NCI-H748 (cell line): ENCODE data around the gene PLSCR3.

Source experiments
- DNase-seq: peaks from one replicate; lab custom pipeline; 2025; ENCODE audit not compliant: unreplicated experiment; lab: John Stamatoyannopoulos, UW

PLSCR3 gene

DNA sequence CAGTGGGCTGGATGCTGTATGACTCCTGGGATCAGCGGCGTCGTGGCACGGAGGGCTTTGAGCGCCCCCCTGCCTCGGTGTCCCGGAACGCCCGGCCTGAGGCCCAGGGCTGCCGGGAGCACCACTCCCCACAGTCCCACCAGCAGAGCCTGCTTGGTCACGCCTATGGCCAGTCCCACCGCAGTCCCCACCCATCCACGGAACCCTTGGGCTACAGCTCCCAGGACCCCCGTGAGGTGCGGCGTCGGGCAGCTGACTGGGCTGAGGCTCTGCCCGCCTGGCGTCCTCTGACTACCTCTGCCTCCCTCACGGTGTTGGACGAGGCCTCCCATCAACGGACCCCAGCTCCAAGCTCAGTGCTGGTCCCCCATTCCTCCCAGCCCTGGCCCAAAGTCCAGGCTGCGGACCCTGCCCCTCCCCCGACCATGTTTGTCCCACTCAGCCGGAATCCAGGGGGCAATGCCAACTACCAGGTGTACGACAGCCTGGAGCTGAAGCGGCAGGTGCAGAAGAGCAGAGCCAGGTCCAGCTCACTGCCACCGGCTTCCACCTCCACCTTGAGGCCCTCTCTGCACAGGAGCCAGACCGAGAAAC, 32.7 kb upstream of the PLSCR3 start:
- DNase-seq: no peak

DNA sequence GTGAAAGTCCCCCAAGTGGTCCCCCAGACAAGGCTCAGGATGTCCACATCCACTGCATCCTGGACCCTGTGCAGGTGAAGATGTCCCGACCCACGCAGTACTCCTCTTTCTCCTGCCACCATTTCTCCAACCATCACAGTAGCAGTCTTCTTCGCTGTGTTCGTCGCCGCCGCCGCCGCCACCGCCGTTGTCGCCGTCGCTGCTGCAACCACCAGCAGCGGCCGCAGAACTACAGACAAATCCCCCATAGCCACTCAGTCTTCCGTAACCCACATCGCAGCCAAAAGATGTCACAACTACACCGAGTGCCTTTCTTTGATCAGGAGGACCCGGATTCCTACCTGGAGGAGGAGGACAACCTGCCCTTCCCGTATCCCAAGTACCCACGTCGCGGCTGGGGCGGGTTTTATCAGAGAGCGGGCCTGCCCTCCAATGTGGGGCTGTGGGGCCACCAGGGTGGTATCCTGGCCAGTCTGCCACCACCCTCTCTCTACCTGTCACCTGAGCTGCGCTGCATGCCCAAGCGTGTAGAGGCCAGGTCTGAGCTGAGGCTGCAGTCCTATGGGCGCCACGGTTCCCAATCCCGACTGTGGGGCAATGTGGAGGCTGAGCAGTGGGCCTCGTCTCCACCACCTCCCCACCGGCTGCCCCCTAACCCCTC, 32.0 kb upstream of the PLSCR3 start:
- no peak for DNase-seq

DNA sequence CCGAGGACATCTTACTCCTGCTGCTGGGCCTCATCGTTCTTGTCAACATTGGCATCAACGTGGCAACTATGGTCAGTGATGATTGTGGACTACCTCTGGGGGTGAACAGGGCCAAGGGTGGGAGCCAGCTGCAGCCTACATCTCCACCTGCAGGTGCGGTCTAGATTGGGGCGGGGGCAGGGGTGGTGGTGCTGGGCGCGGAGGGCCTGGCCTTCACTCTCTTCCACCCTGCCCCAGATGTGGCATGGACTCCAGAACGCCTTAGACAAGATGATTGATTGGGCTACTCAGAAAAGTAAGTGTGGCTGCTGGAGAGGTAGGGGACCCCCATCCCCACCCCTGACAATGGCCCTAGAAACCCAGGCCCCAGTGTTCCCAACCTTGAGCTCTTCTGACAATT, 31.4 kb upstream of the PLSCR3 start:
- DNase-seq: no peak

DNA sequence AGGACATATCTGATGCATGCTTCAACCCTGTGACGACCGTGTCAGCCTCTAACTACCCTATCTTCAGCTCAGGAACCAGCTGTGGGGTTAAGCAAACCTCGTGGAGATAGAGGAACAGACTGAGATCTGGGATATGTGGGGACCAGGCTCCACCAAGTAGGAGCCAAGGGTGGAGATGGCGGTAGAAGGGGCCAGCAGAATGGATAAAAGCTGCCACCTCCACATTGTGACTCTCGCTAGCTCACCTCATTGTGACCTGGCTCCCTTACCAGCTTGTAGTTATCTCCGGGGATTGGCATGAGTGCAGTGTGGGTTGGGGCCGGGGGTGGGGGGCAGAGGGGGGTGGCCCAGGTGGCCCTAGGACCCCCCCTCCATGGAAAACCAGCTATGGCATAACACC, 31.0 kb upstream of the PLSCR3 start, which contains the start of gene SPEM2:
Gene SPEM2 (plus strand): TSS at position 301 of the 400 bp plus-strand sequence. CDS start 73 bp downstream, at position 374.
- DNase-seq: no peak

DNA sequence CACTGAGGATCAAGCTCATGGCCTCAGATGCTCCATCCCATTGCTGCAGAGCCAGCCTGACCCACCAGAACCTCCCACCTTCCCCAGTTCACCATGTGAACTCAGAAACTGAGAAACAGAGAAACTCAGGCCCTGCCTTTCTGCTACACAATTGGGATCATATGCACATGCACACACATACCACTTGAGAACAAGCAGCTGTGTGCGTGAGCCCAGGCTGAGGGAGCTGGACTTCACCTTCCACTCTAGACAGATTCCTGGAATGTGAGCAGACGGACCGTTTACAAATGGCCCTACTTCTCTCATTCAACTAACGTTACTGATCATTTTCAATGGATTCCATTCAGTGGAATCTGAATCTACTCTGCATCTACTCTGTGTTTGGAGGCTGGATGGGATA, 29.4 kb upstream of the PLSCR3 start:
- no peak for DNase-seq

DNA sequence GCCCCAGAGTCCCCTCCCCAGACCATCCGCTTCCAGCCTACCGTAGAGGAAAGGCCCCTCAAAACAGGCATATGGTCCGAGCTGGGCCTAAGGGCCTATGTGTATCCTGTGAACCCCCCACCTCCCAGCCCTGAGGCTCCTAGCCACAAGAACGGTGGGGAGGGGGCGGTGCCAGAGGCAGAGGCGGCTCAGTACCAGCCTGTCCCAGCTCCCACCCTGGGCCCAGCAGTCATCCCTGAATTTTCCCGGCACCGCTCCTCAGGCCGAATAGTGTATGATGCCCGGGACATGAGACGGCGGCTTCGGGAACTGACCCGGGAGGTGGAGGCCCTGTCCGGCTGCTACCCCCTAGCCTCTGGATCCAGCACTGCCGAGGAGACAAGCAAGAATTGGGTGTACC, 26.9 kb upstream of the PLSCR3 start:
- no peak for DNase-seq

DNA sequence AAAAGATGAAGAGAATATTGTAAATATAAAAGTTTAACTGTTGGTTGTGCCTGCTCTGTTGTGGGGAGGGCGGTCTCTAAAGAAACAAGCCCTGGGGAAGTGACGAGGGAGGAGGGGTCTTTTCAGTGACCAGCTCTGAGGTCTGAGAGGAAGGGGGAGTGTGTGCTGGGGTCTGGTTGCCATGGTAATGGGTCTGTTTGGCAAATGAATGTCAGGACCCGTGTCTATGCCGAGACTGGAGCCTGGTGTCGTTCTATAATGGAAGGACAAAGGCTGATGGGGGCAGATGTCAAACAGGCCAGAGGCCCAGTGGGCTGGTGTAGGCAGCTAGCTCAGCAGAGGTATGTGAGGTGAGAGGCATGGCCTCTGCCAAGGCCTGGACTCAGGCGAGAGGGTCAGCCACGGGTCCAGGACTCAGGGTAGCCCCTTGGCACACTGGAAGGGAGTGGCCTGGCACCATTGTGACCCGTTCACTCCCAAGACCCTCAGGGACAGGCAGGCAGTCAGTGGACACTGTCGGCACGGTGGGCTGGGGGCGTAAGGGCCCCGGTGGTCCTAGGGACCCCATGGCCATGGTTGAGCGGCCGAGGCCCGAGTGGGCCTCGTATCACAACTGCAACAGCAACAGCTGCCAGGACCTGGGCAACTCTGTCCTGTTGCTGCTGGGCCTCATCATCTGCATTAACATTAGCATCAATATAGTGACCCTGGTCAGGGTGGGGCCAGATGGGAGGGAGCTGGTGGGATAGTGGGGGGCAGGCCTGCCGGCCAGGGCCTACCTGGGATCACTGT, 25.7 kb upstream of the PLSCR3 start, which contains the start of gene SPEM1:
Gene SPEM1 (plus strand): TSS at position 506 of the 792 bp plus-strand sequence. CDS start 61 bp downstream, at position 567.
- DNase-seq: no peak

DNA sequence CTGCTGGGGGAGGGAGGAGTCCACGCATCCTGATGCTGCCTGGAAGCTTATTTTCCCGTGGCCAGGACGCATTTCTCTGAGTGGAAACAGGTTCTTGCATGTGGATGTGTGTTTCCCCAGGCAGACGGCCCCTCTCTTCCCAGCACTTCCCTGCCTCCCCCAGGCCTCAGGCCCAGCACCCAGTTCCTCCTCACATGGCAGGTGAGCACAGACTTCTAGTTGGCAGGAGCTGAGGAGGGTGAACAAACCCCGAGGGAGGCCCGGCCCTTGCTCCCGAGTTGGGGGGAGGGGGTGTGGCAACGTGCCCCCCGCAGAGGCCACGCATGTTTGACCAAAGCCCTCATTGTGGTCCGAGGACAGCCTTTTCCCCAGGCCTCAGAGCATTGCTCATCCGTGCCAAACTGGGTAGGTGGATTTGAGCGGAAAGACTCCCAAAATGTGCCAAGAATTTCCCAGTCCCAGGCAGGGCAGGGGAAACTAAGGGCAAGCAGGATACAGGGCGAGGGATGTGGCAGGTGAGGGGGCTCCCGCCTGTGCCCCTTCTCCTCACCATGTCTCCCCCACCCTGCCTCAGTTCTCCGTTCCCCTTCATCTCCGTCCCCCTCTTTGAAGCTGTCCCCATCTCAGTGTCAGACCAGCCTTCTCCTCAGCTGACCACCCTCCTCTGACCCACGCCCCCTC, 24.3 kb upstream of the PLSCR3 start:
- no peak for DNase-seq

DNA sequence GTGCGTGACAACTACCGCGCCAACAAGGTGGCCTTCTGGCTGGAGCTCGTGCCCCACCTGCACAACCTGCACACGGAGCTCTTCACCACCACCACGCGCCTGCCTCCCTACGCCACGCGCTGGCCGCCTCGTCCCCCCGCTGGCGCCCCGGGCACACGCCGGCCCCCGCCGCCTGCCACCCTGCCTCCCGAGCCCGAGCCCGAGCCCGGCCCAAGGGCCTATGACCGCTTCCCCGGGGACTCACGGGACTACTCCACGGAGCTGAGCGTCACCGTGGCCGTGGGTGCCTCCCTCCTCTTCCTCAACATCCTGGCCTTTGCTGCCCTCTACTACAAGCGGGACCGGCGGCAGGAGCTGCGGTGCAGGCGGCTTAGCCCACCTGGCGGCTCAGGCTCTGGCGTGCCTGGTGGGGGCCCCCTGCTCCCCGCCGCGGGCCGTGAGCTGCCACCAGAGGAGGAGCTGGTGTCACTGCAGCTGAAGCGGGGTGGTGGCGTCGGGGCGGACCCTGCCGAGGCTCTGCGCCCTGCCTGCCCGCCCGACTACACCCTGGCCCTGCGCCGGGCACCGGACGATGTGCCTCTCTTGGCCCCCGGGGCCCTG, 22.8 kb upstream of the PLSCR3 start:
- DNase-seq: no peak

DNA sequence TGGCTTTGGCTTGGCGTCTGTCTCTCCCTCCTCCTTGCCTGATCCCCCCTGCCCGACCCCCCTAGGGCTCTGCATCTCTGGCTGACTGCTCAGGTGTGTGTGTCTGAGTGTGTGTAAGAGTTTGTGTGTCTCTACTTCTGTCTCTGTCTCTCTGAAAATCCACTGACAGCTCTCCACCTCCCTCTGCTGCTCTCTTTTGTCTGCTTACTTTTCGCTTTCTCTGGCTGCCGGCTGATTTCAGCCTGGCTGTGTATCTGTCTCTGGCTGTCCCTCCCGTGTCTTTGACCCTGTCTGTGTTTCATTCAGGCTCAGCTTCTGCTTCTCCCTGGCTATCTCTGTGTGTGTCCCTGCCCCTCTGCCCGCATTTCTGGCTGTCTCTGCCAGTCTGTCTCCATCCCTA, 22.0 kb upstream of the PLSCR3 start:
- DNase-seq: no peak

DNA sequence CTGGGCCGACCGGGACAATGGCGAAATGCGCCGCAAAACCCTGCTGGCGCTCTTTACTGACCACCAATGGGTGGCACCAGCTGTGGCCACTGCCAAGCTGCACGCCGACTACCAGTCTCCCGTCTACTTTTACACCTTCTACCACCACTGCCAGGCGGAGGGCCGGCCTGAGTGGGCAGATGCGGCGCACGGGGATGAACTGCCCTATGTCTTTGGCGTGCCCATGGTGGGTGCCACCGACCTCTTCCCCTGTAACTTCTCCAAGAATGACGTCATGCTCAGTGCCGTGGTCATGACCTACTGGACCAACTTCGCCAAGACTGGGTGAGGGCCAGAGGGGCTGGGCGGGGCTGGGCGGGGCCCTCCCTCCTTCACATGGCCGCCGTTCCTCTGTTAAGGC, 21.5 kb upstream of the PLSCR3 start:
- DNase-seq: no peak

DNA sequence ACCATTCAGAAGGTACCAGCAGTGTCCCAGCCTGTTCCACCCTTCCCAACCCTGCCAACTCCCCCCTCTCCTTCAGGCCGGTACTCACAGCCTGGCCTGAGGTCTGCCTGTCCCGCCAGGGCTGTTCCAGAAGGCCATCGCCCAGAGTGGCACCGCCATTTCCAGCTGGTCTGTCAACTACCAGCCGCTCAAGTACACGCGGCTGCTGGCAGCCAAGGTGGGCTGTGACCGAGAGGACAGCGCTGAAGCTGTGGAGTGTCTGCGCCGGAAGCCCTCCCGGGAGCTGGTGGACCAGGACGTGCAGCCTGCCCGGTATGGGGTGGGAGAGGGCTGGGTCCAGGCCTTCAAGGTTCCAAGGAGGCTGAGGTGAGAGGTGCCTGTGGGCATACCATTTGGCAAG, 20.5 kb upstream of the PLSCR3 start:
- DNase-seq: no peak

DNA sequence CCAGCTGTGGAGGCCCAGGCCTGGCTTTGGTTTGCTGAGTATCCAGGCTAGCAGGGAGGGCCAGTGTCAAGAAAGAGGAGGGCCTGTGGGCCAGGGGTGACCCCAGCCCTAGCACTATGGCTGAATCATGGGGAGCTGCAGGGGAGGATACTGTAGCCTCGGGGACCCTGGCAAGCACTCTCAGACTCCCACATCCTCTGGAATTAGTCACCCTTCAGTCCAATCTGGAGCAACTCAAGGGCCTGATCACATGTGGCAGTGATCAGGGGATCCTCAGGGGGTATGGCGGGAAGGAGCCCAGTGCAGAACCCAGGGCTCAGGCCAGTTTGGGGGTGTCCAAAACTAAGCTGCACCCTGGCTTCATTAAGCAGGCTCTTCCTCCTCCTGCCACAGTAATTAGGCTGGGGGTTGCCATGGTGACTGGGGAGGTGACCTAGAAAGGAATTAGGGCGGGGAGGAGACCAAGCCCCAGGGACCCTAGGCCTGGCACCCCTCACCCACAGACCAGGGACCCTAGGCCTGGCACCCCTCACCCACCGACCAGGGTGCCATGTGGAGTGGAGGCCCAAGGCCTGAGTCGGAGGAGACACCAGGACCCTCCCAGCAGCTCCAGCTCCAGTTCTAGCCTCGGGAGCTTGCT, 19.1 kb upstream of the PLSCR3 start:
- no peak for DNase-seq

DNA sequence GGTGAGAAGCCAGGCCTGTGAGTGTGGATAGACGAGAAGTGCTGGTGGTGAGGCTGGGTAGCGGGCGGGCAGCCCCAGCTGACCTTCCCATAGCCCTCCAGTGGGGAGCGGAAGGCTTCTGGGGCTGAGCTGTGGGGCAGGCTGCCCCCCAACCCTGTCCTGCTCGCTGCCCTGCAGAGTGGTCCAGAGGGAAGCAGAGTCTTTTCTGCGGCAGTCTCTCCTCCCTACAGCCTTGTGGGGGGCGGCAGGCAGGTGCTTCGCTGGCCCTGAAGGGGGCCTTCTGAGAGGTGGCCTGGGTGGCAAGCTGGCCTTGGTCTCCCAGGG, 17.1 kb upstream of the PLSCR3 start:
- DNase-seq: no peak

DNA sequence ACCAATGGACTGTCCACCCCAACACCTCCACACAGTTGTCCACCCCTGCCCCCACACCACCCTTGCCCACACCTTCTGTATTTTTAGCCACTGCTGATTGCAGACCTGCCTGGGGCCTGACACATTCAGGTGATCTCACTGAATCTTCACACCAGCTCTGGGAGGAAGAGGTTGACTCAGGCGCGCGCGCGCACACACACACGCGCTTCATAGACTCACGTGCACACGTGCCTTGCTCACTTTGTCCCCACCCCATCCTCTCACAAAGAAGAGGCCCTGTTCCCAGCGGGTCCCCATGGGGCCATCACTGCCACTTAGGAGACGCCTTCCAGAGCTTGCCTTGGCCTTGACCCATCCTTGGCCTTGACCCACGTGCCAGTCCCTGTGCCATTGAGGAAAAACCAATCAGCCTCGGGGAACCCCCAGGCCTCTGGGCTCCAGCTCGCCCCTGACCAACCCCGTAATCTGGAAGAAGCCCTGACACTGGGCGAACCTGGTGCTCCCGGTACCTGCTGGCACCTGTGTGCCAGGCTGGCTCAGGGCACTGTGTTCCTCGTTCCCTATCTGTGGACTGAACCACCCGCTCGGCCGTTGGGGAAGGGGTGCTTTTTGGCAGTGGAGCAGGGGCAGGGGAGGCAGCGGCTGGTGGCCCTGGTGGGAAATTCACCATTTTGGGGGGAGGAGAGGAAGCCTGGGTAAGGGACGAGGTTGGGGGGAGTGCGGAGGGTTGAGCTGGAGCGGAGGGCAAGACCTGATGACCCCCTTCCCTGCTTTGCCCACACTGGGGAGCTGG, 16.5 kb upstream of the PLSCR3 start:
- DNase-seq: no peak

DNA sequence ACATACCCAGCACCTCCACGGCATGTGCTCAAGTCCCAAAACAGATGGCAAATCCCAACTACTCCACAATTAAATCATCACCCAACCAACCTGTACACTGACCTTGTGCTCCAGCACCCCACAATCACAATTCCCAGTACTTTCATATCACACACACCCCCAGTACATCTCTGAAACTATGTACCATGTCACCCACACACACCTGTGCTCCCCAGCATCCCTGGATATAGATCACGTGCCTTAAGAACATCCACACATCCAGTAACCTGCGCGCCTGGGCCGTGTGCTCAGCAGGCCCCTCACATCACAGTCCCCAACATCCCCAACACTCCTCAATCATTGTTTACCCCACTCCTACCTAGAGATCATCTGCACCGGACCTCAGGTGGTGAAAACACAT, 15.4 kb upstream of the PLSCR3 start:
- DNase-seq: no peak

DNA sequence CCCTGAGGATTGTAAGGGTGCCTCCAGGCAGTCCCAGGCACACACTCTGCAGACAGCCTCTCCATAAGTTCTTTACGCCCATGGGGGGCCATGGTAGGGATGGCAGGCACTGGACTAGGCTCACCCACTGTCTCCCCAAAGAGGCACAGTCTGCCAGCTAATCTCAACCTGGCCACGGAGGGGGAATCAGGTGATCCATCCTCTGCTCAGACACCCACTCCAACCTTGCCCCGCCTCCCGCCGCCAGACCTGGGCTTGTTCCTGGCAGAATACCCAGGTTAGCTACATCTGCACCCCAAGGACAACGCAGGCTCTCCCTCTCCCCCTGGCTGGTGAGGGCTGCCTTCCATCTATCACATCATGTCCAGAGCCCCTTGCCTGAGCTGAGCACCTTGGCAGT, 14.5 kb upstream of the PLSCR3 start:
- DNase-seq: no peak

DNA sequence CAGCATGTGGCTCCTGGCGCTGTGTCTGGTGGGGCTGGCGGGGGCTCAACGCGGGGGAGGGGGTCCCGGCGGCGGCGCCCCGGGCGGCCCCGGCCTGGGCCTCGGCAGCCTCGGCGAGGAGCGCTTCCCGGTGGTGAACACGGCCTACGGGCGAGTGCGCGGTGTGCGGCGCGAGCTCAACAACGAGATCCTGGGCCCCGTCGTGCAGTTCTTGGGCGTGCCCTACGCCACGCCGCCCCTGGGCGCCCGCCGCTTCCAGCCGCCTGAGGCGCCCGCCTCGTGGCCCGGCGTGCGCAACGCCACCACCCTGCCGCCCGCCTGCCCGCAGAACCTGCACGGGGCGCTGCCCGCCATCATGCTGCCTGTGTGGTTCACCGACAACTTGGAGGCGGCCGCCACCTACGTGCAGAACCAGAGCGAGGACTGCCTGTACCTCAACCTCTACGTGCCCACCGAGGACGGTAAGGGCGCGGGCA, 14.0 kb upstream of the PLSCR3 start:
- DNase-seq: no peak

DNA sequence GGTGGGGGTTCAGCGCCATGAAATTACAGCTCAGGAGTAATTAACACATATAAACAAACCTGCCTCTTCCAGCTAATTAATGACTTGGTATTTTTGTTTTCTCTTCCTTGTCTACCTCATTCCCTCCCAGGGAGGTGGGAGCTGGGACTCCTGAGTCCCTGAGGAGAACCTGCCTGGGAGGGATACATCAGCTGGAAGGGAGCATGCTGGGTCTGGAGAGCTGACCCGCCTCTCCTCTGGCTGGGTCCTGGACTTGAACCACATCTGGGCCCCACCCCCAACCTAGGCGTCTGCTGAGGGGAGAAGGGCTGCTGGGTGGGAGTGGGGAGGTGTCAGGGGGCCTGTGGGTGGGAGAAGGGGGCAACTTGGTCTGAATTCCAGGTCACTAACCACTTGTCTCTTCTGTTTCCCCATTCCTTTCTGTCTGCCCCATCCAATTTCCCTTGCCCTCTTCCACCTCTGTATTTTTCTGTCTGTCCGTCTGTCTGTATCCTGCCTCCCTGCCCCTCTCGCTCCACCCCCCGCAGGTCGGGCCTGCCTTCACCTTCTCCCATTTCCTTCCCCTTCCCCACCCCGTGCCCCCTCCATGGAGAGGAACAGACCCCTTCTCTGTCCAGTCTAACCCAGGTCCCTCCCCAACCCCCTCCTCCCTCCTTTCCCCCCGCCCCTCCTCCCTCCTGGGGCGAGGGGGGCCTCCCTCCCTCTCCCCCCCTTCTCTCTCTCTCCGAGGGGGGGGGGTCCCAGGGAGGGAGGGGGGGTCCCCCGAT, 13.3 kb upstream of the PLSCR3 start, which contains the start of gene NLGN2:
Gene NLGN2 (plus strand): TSS at position 361 of the 767 bp plus-strand sequence. CDS start 411 bp downstream, outside the sequence.
- no peak for DNase-seq
